ENCODE results near the gene PRKAA1.

GRCh38 chr5:40734986-40735385 is 63.2 kb downstream of the PRKAA1 start:
- TF ChIP-seq POLR2AphosphoS5 (IDR thresholded peaks at IDR 0.05): no peak
- TF ChIP-seq, protein P1, sequence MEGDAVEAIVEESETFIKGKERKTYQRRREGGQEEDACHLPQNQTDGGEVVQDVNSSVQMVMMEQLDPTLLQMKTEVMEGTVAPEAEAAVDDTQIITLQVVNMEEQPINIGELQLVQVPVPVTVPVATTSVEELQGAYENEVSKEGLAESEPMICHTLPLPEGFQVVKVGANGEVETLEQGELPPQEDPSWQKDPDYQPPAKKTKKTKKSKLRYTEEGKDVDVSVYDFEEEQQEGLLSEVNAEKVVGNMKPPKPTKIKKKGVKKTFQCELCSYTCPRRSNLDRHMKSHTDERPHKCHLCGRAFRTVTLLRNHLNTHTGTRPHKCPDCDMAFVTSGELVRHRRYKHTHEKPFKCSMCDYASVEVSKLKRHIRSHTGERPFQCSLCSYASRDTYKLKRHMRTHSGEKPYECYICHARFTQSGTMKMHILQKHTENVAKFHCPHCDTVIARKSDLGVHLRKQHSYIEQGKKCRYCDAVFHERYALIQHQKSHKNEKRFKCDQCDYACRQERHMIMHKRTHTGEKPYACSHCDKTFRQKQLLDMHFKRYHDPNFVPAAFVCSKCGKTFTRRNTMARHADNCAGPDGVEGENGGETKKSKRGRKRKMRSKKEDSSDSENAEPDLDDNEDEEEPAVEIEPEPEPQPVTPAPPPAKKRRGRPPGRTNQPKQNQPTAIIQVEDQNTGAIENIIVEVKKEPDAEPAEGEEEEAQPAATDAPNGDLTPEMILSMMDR (IDR thresholded peaks at IDR 0.05): no peak
- TF ChIP-seq POLR2A (IDR thresholded peaks at IDR 0.05; ENCODE audit: low read depth): no peak

All from esophagus muscularis mucosa (tissue), 3 donors.